M059J (cell line): ENCODE results near the gene GPR180. TPM values are rescaled to one million over a fixed set of nuclear protein-coding genes. Genes with fewer than 3 reads are reported as not detected.

Source experiments
- DNase-seq: peaks from one replicate; pipeline ENCODE4 v3.0.0-alpha.2; 2012; ENCODE audit warnings: low read depth
- total RNA-seq: library from RNA; depleted of rRNA; stranded (reverse); fragments of >200 nt; shearing (Covaris generic); gene quantifications from 2 replicates; pipeline ENCODE4 v1.2.3, GENCODE V29; 2014; rRNA removed

The GPR180 gene
- 10.7 and 13.9 TPM in 2 replicates for total RNA-seq

DNA sequence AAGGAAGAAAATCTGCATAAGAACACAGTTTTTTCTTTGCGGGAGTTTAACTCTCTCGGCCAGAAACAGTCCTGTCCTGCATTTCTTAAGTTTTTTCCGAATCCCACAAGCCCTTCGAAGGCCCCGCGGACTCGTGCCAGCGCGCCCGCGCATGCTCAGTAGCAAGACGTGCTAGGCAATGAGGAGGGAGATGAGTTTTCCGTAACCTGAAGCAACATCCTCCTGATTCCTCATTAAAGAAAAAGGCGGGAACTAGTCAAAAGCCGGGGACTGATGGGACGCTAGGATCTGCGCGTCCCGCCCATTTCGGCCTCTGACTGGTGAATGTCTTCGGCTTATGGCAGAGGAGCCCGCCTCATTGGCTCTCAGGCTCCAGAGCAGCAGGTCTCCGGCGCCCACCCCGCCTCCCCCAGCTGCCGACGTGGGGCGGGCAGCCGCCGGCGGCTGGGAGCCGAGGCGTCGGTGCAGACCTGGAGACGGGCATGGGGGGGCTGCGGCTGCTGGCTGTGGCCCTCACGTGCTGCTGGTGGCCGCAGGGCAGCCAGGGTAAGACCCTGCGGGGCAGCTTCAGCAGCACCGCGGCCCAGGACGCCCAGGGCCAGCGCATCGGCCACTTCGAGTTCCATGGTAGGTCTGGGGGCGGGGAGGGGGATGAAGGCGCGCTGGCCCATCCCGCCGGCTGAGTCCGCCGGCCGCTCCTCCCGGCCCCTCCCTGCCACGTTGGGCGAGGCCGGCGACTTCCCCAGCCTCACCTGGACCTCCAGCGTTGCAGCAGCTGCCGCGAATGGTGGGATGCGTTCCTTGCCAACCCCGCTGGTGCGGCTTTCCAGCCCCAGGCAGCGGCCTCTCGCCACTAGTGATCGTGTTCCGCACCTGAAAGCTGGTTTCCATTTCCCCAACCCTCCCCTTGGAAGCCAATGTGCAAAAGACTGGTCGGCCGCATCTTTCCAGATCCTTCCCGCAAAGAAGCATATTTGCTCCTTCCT lies at the start of gene GPR180:
GPR180 (plus strand) TSS at position 412 of the 986 bp plus-strand sequence; CDS start at position 483, 71 bp downstream.
- peak; percentile 99 for DNase-seq

GRCh38 chr13:94552095-94552494 lies 49.6 kb upstream of the GPR180 start:
- DNase-seq = no peak

DNA sequence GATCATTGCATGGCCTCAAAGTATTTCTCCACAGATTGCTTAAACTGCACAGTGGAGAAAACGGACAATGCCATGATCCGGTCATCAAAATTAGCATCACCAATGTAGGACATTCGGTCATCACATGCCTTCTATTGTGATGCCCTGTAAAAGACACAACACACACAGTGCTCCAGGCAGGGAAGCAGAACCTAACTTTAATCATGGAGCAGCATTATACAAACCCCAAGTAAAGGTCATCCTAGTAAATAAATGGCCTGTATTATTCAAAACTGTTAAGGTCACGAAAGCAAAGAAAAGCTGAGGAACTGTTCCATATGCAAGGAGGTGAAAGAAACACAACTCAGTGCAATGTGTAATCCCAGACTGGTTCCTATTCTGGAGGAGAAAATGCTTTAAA lies 47.9 kb upstream of the GPR180 start:
- DNase-seq = no peak

GRCh38 chr13:94556041-94556440 lies 45.6 kb upstream of the GPR180 start:
- no peak for DNase-seq

GRCh38 chr13:94556621-94557020 lies 45.0 kb upstream of the GPR180 start:
- no peak for DNase-seq

GRCh38 chr13:94557684-94558235 lies 43.9 kb upstream of the GPR180 start:
- DNase-seq = no peak

DNA sequence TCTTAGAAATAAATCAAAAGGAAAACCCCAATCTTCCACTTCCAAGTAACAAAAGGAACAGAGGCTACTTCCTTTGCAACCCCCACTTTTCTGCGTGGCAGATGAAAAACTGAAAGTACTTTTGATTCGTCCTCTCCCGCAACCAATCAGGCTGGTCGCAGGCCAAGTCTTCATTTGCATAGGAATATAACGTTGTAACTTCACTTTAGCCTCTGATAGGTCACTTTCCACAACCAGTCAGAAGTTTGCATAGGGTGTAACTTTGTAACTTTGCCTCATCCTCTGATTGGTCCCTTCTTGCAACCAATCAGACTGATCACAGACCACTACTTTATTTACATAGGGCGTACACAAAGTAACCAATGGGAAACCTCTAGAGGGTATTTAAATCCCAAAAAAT lies 42.9 kb upstream of the GPR180 start:
- DNase-seq = no peak

GRCh38 chr13:94559222-94559795 lies 42.3 kb upstream of the GPR180 start:
- DNase-seq = no peak

DNA sequence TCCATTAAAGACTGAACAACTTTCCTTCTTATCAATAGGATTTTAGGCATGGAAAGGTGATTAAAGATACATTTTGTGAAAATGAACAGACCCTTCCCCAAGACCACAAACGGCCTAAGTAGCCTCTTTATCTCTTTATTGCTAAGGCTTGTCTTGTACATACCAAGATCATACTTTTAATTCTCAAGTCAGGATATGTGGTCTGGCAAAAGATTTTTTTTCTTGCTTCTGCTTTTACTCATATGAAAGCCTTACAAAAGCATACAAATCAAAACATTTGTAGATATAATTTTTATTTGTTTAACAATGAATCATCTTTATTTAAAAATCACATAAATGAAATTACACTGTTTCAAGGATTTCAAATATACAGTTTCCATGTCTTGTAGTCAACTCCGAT lies 41.5 kb upstream of the GPR180 start:
- DNase-seq = no peak

DNA sequence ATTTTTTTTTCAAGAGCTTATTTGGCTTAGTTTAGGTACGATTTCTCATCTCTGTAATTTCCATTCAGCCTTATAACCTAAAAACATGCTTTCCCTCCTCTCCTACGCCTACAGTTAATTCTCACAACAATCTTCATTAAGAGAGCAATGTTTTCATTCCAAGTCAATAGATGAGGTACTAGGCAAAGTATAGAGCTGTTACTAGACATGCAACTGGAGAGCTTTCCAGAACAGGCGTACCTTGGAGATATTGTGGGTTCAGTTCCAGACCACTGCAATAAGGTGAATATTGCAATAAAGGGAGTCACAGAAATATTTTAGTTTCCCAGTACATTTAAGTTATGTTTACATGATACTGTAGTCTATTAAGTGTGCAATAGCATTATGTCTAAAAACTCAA lies 40.5 kb upstream of the GPR180 start:
- no peak for DNase-seq

DNA sequence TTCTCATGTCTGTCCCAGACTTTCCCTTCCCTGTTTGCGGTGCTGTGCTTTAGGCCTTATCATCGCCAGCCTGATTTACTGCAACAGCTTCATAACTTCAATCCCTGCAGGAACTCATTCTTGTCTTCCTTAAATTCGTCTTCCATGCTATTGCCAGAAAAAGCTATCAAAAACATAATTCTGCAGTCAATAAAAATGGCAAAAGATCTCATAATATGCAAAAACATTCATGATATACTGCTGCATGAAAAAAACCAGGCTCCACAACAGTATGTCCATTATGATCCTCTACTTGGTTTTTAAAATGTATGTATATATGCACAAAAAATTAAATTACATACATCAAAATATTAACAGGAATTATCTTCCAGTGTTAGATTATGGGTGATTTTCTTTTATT lies 34.1 kb upstream of the GPR180 start:
- DNase-seq = no peak

DNA sequence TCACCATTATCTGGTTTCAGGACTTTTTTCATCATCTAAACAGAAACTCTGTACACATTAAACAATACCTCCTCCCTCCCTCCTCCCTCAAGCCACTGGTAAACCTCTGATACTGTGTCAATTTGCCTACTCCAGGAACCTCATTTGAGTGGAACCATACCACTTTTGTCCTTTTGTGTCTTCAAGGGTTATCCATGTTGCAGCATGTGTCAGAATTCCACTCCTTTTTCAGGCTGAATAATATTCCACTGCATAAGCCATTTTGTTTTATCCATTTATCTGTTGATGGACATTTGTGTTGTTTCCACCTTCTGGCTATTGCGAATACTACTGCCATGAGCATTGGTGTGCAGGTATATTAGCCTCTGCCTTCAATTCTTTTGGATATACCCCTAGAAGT lies 33.2 kb upstream of the GPR180 start:
- no peak for DNase-seq

- DNase-seq = no peak
Observed at GRCh38 chr13:94569615-94570014, 32.0 kb upstream of the GPR180 start.

GRCh38 chr13:94579063-94579462 lies 22.6 kb upstream of the GPR180 start:
- no peak for DNase-seq

- DNase-seq = no peak
Observed at GRCh38 chr13:94583926-94584325, 17.7 kb upstream of the GPR180 start.

DNA sequence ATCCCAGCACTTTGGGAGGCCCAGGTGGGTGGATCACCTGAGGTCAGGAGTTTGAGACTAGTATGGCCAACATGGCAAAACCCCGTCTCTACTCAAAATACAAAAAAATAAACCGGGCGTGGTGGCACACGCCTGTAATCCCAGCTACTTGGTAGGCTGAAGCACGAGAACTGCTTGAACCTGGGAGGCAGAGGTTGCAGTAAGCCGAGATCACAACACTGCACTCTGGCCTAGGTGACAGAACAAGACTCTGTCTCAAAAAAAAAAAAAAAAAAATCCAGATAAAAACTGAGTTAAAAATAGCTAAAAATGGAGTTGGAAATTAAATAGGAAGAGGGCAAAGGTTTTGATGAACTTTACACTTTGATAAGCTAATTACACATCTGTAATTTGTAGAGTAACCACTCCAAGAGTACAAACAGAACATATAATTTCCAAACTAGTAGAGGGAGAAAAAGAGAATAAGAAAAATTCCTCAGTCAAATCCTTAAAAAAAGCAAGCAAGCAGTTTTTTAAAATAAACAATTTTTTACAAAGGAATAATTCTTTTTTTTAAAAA lies 16.0 kb upstream of the GPR180 start:
- no peak for DNase-seq

- DNase-seq = no peak
Observed at GRCh38 chr13:94586371-94586770, 15.3 kb upstream of the GPR180 start.

DNA sequence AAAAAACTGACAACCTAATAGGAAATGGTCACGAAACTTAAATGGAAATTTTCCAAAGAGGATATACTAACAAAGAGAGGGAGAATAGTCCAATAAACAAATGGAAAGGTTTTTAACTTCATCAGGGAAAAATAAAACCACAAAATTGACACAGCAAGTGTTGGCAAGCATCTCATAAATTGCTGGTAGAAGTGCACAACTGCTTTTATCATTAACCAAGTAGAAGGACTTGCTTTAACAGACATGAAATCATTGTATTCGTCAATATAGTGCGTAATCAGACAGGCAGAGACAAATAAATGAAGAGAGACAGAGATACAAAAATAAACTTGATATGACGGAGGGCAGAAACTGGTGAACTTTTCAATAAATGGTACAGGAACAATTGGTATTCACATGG lies 13.1 kb upstream of the GPR180 start:
- DNase-seq = no peak

DNA sequence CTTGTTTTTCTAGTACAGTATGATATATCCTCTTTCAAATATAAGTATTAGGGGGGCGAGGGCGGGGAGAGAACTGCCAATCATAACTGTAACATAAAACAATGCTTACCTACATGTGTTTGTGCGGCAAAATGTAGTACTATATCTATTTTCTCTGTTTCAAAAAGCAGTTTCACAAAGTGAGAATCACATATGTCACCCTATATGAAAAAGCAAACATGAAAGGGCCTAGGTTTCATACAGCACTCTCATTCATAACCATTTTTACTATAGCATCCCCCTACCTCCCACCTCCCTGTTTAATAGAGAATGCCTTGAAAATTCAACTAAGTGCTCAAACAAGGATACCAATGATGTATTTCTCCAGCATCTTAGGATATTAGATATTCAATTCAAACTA lies 10.9 kb upstream of the GPR180 start:
- no peak for DNase-seq

GRCh38 chr13:94595001-94595949 lies 6.4 kb upstream of the GPR180 start:
- DNase-seq = peak; percentile 26

DNA sequence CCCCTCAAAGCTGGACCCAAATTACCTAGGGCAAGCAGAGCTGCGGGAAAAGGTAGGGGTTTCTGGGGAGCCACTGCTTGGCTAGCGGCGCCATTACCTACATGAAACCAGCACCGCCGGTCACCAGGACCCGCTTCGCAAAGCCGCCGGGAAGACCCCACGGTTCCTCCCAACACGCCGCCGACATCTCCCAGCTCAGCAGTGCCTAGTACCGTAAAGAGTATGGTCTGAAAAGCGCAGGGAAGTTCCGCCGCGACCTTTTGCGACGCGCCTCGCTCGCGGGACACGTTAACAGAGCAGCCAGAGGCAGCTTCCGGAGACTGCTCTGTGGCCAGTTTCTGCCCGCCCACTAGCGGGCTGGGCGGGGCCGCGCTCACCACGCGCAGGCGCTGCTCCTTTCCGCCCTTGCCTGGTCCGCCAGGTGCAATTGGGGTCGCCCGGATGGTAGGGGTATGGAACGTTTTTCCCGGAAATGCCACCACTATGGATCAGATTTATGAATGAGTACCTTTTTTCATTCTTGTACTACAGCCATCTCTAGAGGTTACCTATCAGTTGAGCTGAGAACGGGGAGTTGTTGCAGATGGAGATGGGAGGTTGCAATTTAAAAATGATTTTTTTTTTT lies 5.6 kb upstream of the GPR180 start, which contains the start of gene TGDS:
TGDS (minus strand) TSS at position 203 of the 625 bp plus-strand sequence; CDS start at position 187, 16 bp downstream.
- peak; percentile 87 for DNase-seq
